ENCODE results near the gene ANKRD34C. TPM values are rescaled to one million over a fixed set of nuclear protein-coding genes. Genes with fewer than 3 reads are reported as not detected.

The ANKRD34C gene
- total and polyA plus RNA-seq, 2 of the 8 experiments (the other 6 are each of a cell fraction or from before 2014, with no cell fraction given), result 0.02 TPM; not detected in 1

DNA sequence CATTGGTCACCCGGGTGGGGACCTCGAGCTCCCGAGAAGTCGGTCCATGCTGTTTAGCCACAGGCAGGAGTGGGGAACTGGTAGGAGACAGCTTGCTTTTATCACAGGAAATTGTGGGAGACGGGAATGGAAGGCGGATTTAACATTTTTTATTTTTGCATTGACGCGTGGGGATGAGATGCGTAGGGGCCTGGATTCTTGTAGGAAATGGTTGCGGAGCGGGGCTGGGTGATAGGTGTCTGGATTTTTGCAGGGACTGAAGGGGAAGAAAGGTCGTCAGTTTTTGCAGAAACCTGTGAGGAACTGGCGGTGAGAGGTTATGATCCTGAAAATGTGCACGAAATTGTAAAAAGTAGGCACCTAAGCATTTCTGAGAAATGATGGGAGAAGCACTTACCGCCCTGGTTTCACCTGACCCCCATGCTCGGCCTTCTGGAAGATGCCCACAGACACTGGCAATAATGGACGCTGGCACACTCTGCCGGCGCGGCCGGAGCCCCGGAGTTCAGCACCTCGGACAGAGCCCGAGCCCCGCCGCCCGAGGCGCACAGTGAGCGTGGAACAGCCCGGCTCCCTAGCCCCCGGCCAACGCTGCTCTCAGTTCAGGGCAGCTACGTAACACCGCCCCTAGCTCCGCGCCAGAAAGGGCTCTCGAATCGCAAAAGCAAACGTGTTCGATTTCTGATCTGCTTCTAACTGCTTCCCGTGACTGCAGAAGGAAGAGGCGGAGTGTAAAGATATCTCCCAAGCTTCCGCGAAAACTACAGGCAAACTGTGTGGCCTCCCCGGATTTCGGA, 928 bp downstream of the ANKRD34C start (continued):
- peak in 1 of 2 experiments; percentile 88; a peak in 2 of 4 replicates for TF ChIP-seq HDAC2 (IDR thresholded peaks at IDR 0.05; ENCODE audit: borderline replicate concordance in 1 of 2, low read depth in 2 of 2, low read length in 2 of 2)
- no peak for TF ChIP-seq SIX5 (IDR thresholded peaks at IDR 0.05; ENCODE audit: low read depth, low read length)
- peak; percentile 80 for TF ChIP-seq BACH1 (IDR thresholded peaks at IDR 0.05; ENCODE audit: low read length)
- peak in 1 of 2 experiments; percentile 11; a peak in 1 of 4 replicates for TF ChIP-seq RAD21 (IDR thresholded peaks at IDR 0.05 in 1 of 2, conservative IDR thresholded peaks at IDR 0.05 in 1 of 2; ENCODE audit: low read depth in 2 of 2, low read length in 2 of 2)
- TF ChIP-seq YY1 (IDR thresholded peaks at IDR 0.05; ENCODE audit: low read depth, low read length), result peak; percentile 57; the same call in 1 of the 2 replicates
- TF ChIP-seq SIN3A (conservative IDR thresholded peaks at IDR 0.05 in 1 of 2, IDR thresholded peaks at IDR 0.05 in 1 of 2; ENCODE audit: low read depth in 1 of 2, low read length in 2 of 2), result peak; percentile 75 to 80; a peak in 2 of 4 replicates
- TF ChIP-seq CTCF (IDR thresholded peaks at IDR 0.05; ENCODE audit: control extremely low read depth in 1 of 3, insufficient read depth in 1 of 3, low read depth in 1 of 3, low read length in 3 of 3), result no peak
